HG03139 (cell line): ENCODE measurements around the gene MTX2.
"Not testable (repeated sequence)": the region's sequence is repeated elsewhere in the genome, so short reads cannot be mapped to it uniquely, and the experiment has no call there.

Experiments used
- ATAC-seq: cut with Tn5 transposase; IDR thresholded peaks from one replicate; pipeline ENCODE4 v1.9.1; 2021; ENCODE audit not compliant: unreplicated experiment

MTX2 gene

DNA sequence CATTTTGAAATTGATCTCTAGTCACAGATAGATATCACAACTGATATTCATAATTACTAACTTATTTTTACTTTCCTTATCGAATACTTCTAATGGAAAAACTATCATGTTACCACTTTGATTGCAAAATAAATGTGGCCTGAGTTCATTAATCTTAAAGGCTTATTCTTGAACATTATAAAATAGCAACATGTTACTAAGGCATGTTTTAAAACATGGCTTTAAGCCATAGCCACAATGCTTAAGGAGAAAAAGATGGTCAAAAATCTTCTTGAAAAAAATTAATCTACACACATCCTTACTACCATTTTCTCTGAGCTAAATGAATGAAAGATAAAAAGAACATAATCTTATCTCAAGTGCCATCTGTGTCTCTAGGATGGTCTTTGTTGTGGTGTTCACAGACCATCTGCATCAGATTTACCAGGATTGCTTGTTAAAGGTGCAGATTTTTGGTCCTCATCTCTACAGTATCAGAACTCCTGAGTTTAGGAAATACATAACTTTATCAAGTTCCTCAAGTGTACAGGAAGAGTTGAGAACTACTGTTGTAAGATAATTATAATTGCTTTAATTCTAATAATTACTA, 15.3 kb downstream of the MTX2 start:
- ATAC-seq: no peak

DNA sequence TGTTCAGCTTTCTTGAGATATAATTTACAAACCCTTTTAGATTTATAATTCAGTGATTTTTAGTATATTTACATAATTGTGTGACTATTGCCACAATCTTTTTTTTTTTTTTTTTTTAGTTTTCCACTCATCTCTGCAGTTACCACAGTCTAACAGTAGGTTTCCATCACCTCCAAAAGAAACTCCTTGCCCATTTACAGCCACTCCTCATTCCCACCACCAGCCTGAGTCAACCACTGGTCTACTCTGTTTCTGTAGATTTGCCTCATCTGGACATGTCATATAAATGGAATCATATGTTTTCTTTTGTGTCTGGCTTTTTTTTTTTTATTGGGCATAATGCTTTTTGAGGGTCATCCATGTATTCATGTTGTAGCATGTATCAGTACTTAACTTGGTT, 16.1 kb downstream of the MTX2 start:
- ATAC-seq: no peak

DNA sequence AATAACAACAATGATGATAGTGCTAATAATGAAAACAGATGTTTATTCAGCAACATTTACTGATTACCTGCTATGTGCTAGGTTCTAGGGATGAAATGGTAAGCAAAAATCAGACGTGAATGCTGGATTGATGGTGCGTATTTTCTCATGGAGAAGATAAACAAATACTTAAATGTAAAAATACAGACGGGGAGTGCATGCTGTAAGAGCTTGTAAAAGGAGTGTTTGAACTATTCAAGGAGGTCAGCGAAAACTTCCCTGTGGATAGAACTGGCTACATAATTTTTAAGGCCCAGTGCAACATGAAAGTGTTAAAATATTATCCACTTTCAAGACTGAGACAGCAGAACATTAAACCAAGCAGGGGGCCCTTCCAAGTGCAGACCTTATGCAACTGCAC, 22.1 kb downstream of the MTX2 start:
- ATAC-seq: no peak

DNA sequence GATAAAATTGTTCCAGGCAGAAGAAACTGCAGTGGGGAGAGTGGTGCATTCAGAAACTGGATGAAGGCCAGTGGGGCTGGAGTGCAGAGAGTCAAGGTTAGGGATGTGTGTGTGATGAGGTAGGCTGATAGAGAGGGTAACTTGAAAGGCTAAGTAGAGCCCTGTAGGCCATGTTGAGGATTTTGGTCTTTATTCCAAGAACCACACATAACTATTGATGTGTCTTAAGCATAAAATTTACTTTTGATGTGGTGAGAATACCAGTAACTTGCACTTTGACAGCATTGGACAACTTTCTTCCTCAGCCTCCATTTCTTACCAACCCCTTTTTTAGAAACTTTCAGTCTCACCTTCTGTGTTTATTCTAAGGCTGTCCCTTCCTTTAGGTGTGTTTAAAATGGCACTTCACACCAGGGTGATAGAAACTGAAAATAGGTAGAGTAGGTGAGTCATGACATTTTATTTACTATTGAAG, 22.6 kb downstream of the MTX2 start:
- ATAC-seq: peak; percentile 69

DNA sequence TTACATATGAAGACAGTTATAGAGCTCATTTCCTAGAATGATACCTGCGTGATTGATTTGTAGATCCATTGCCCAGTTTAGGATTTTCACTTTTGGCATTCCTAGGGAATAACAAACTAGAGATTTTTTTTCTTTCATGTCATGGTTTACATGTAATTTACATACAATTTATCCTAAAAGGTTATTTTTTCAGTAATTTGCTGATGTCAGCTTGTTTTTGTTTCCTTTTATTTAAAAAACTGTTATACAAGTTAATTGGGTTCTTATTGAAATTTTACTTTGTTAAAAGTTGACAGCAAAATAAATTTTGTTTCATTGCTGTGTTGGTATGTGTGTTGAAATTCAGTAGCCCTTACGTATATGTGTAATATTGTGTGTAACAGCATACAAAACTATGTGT, 23.4 kb downstream of the MTX2 start:
- no peak for ATAC-seq

DNA sequence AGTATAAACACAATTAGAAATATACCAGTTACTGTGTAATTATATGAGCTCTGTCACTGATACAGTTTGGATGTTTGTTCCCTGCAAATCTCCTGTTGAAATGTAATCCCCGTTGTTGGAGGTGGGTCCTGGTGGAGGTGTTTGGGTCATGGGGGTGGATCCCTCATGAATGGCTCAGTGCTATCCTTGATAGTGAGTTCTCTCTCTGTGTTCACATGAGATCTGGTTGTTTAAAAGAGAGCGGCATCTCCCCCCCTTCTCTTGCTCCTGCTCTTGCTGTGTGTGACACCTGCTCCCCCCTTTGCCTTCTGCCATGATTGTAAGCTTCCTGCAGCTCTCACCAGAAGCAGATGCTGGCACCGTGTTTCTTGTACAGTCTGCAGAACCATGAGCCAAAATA, 24.1 kb downstream of the MTX2 start:
- ATAC-seq: no peak

DNA sequence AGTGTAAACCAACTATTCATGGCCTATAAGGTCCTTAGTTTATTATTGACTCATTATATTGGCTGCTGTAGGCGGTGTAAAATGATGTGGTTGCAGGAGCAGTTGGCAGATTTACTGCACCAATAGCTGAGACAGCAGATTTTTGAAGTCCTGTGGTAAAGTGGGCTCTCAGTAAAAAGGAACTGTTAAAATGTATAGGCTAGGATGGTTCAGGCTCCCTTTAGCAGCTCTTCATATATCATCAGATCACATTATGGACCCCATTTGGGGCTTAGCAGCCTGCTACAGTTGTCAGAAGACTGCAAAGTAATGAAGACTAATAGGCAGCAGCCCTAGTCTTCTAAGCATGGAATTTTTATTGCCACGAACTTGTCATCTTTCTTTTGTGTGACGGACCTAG, 27.8 kb downstream of the MTX2 start:
- no peak for ATAC-seq

DNA sequence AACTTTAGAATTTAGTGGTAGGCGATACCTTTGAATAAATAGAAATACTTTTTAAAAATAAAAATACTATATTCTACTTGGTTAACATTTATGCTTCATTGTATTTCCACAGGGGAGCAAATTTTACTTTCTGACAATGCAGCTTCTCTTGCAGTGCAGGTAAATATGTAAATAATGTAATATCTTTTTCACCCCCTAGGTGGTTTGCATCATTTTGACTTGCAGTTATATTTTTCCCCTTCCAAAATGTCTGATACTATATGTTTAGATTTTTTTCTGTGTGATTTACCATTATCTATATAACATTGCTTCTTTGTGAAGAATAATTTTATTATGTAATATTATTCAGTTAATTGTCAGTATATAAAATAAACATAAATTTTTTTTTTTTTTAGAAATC, 28.5 kb downstream of the MTX2 start:
- no peak for ATAC-seq

DNA sequence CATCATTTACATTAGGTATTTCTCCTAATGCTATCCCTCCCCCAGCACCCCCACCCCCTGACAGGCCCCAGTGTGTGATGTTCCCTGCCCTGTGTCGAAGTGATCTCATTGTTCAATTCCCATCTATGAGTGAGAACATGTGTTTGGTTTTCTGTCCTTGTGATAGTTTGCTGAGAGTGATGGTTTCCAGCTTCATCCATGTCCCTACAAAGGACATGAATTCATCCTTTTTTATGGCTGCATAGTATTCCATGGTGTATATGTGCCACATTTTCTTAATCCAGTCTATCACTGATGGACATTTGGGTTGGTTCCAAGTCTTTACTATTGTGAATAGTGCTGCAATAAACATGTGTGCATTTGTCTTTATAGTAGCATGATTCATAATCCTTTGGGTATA, 36.8 kb downstream of the MTX2 start:
- ATAC-seq: not testable (repeated sequence)

DNA sequence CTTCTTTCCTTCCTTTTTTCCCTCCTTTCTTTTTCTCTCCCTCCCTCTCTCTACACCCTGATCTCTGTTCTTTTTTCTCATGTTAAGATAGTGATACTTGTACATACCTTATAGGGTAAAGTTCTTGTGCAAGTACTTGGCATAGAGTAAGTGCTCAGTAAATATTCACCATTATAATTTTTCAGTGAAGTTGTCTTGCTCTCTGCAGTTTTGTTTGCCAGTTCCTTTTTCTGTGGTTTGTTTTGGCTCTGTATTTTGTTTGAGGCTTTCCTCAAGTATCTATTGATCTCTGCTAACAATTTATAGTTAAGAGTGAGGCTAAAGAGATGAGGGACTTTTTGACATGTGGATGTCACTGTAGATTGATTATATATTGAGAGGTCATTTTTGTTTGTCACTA, 48.0 kb downstream of the MTX2 start:
- no peak for ATAC-seq

DNA sequence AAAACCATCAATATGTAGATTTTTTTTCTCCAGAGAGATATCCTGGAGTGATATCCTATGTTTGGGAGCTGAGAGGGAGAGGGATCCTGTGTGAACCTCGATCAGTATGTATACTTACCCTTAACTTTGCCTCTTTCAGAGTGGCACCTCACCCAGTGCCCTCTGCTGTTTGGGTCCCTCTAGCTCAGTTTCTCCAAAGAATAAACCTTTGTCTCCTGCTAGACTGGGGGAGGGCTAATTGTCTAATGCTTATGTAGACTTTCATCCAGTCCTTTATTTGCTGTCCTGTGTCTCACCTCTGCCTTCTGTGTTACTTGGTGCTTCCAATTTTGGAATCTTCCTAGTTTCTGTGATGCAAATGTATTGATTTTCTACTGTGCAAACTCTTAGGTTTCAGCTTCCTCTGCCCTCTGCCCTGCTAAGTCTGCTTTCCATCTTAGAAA, 48.4 kb downstream of the MTX2 start:
- ATAC-seq: no peak

DNA sequence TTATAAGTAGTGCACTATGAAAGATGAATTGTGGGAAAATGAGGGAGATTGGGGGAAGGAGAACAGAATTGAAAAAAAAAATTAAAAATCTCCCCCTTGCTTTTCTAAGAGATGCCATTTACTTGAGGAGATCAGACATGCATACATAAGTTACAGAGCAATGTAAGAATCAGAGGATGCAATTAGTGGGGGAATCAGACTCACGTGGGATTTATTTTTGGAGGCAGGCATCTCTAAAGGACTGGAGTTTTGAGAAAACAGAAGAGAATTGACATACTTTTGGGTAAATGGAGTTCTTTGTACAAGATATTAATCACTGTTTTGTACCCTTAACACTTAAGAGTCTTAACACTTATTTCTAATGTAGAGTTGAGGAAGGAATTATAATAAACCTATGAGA, 52.7 kb downstream of the MTX2 start:
- no peak for ATAC-seq

DNA sequence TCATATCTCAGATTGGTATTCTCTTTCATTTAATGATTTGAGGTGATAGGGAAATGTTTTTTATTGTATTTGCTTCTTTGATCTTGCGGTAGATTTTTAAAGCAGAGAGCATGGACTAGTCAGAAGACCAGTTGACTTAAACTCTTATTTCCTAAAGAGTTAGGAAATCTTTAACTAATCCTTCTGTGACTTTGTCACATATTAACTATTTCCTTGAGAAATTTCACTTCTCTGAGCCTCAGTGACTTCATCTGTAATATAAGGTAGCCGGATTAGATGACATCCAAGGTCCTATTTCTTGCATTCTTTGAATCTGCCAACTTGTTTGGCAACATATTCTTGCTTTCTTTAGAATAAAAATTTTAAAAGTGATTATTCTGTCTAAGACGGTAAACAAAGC, 55.6 kb downstream of the MTX2 start:
- ATAC-seq: no peak

DNA sequence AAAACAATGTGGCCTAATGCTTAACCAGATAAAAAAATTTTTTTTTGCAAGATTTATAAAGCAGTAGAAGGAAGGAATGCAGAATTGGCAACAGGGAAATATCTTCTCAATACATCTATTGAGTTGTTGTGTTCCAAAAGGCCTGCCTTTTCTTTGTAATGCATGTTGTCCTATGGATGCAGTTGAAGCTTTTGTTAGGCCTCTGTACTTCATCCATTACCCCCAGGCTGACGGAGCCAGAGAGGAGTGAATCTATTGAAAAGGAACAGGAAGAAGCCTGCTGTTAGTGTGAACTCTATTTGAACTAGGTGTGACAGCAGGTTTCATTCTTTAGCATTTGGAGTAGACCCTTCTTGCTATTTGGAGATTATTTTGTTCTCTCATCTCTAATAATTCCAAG, 56.5 kb downstream of the MTX2 start:
- no peak for ATAC-seq

DNA sequence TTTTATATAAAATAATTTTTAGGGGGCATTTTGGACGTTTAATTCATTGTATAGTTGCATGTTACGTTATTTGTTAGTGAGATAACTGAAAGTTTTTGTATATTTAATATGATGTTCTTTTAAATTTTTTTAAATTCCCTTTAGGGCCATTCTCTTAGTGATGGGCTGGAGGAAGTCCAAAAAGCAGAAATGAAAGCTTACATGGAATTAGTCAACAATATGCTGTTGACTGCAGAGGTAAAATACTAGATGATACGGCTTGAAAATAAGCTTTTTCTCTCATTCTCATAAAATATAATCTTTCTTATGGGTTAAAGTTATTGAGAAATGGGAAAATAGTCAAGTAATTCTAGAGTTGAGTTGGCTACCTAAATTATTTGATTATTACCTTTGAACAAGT, 58.9 kb downstream of the MTX2 start:
- ATAC-seq: no peak

DNA sequence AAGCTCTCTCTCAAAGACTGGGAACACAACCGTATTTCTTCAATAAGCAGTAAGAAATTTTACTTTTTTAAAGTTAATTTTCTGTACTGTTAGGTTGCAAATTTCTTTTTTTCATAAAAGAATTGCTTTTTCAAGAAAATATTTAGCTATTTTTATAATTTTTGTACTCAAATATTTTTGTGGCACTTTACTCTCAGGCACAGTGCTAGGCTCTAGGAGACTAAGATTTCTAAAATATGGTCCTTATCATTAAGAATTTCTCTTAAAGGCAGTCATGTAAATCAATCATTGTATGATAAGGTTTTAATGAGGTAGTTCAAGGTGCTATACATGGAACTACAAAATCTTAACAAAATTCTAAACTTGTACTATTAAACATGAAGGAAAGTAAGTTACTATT, 61.4 kb downstream of the MTX2 start:
- ATAC-seq: no peak

DNA sequence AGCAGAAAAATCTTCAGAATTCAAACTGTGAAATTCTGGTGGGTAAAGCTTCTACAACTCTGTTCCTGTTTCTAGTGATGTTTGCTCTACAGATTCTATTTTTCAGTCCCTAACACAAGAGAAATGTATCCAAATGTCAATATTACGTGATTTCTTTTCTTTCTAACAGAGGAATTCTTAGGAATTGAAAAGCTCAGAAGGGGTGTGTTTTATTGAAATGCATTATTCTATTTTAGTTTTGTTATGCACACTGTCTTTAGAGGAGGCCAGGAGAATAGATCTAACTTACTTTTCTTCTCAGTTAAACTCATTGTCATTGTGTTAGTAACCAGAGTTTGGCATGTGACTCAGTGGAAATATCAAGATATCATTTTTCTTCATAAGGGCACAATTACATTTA, 62.4 kb downstream of the MTX2 start:
- no peak for ATAC-seq

DNA sequence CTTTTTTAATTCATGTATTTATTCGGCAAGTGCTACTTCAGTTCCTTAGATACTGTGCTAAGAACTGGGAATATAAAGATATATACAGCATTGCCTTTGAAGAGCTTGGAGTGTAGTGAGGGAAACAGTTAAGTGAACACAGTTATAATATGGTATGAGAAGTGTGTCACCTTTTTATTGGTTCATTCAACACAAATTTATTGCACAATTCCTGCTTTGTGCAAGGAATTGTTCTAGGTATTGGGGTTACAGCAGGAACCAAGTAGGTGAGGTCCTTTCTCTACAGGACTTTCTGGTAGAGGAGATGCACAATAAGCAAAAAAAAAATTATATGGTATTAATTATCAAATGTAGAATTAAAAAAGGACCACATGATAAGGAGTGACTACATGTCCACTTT, 65.5 kb downstream of the MTX2 start:
- no peak for ATAC-seq

DNA sequence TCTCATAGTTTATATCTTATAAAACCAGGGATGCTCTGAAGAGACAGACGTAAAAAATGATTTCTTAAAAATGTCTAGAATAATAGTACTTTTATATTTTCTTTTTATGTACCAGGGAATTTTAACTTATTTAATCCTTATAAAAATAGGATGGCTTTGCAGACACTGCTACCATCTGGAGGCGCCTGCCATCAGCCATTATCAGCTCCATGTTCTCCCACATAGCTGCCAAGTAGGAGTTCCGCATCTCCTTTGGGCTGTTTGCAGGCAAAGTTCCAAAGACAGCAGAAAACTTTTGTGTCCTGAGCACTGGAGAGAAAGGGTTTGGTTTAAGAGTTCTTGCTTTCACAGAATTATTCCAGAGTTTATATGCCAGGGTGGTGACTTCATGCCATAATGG, 69.2 kb downstream of the MTX2 start:
- no peak for ATAC-seq

DNA sequence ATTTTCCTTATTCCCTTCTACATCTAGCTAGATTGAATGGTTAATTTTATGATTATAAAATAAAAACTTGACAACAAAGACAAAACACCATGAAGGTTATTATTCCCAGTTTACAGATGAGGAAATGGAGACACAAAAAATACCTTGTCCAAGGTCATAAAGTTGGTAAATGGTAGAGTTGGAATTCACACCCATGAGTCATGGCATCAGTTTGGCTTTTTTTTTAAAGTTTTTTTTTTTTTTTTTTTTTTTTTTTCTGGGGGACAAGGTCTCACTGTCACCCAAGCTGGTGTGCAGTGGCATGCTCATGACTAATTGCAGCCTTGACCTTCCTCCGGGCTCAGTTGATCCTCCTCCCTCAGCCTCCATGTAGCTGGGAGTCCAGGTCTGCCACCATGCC, 70.0 kb downstream of the MTX2 start:
- ATAC-seq: no peak

DNA sequence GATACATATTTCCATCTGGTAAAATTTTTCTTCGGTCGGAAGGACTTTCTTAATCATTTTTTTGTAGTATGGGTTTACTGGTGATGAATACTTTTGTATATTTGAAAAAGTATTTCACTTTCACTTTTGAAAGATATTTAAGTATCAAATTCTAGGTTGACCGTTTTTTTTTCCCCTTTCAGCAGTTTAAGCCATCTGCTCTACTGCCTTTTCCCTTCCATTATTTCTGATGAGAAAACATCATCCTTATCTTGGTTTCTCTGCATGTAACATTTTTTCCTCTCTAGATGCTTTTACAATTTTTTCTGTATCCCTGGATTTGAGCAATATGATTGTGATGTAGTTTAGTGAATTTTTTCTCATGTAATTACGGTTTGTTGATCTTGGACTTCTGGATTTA, 87.0 kb downstream of the MTX2 start:
- no peak for ATAC-seq

DNA sequence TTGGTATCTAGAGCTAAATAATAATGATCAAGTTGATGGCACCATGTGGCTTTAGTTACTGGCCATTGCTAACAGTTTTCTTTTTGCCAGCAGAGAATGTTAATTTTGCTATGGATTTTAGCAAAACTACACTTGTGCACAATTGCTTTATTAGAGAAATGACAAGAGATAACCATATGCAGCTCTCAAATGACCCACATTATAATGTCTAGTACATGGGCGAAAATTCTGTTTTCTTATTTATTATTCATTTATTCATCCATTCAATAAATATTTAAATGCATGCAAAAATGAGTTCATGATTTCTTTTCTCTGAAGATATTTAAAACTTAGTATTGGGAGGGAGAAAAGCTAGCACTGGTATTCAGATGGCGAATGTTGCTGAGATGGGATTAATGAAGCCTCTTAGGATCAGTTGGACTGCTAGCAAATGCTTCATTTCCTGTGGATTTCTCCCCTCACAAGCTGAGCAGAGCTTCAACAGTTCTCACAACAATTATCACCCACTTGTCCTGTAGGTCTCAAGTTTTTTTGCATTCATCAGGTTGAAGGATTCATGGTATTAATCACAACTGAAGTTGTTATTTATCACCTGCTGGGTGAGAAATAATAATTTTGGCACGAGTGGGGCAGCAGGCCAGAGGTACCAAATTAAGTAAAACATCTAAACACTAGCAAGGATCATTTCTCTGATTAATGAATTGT, 95.2 kb downstream of the MTX2 start:
- no peak for ATAC-seq

DNA sequence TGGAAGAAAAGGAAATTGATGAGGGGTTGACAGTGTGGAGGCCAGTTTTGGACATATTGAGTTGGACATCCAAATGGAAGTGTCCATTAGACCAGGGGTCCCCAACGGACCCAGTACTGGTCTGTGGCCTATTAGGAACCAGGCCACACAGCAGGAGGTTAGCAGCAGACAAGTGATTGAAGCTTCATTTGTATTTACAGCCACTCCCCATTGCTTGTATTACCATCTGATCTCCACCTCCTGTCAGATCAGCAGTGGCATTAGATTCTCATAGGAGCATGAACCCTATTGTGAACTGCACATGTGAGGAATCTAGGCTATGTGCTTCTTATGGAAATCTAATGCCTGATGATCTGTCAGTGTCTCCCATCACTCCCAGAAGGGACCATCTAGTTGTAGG, 99.1 kb downstream of the MTX2 start:
- ATAC-seq: no peak
